Astrocyte (in vitro differentiated cells and primary cell): Measurements from ENCODE around the gene GBX1.

ENCODE experiments used
- EZH2 ChIP-seq: IDR thresholded peaks from 2 replicates; pipeline ENCODE4 v1.6.1; 2012; ENCODE audit warnings: mild to moderate bottlenecking, low read length, inconsistent platforms; ENCODE audit not compliant: insufficient read depth
- TF ChIP-seq, protein P1 (sequence below): IDR thresholded peaks from 2 replicates; pipeline ENCODE4 v1.5.1; 2011; ENCODE audit warnings: low read depth, mild to moderate bottlenecking, inconsistent platforms, low read length, moderate library complexity; ENCODE audit not compliant: insufficient read depth

DNA sequence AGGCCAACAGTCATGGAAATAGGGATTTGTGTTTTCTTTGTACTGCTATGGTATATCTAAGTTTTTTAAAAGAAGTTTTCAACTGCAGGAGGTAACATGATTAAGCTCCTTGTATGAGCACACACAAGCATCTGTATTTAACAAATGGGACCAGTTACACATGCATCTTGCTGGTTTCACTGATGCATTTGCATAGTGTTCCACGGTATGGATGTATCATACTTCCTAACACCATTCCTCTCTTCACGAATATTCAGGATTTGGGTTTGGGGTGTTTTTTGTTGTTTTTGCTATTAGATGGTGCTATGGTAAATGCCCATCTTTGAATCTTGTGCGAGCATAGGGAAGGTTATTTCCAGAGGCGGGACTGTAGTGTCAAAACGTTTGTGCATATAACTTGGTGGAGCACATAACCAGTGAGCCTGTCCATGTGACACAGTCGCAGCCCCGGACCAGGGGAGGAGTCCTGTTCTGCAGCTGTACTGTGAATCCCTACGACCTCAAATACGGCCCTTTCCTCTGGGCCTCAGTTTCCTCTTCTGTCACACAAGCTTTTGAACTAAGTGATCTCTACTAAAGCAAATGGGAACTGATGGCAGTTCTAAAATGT lies 40.9 kb upstream of the GBX1 start:
- TF ChIP-seq, protein P1, sequence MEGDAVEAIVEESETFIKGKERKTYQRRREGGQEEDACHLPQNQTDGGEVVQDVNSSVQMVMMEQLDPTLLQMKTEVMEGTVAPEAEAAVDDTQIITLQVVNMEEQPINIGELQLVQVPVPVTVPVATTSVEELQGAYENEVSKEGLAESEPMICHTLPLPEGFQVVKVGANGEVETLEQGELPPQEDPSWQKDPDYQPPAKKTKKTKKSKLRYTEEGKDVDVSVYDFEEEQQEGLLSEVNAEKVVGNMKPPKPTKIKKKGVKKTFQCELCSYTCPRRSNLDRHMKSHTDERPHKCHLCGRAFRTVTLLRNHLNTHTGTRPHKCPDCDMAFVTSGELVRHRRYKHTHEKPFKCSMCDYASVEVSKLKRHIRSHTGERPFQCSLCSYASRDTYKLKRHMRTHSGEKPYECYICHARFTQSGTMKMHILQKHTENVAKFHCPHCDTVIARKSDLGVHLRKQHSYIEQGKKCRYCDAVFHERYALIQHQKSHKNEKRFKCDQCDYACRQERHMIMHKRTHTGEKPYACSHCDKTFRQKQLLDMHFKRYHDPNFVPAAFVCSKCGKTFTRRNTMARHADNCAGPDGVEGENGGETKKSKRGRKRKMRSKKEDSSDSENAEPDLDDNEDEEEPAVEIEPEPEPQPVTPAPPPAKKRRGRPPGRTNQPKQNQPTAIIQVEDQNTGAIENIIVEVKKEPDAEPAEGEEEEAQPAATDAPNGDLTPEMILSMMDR, result no peak
- no peak for TF ChIP-seq EZH2
